ENCODE data around the gene LCE2C.

The LCE2C gene

DNA sequence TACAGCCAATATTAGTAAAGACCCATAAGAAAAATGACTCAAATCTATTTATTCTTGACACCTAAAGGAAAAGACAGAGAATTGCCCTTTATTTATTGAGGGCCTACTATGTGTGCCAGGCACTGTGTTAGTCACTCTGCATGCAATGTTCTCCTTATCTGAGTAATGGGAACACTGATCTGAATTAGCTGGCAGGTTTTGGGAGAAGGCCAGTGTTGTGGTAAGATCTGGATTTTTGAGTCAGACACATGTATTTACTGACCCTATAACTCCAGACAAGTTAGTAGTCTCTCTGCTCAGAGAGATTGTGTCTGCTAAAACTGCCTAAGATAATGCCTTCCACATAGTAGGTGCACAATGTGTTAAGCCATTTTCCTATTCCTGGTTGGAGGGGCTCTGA is 50.2 kb downstream of the LCE2C start:
- DNase-seq (ENCODE audit: low spot score): no peak
